ENCODE data around the gene PIGA.

DNA sequence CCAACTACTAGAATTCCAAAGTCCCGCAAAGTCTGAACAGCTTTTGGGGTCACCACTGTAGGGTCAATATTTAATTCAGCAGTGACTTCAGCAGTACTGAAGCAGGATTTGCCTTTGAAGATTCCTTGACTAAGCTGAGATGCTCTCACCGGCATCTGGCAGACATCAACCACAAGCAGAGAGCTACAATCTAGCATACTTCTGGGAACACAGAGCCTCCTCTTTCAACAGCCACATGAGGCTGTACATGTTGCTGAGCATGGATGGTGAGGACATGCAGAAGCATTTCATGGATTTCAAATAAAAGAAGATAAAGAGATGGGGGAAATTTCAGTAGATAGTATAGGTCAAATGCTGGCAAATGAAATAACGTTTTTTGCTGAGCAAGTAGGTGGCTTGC lies 13.3 kb downstream of the PIGA start:
- TF ChIP-seq, protein P1, sequence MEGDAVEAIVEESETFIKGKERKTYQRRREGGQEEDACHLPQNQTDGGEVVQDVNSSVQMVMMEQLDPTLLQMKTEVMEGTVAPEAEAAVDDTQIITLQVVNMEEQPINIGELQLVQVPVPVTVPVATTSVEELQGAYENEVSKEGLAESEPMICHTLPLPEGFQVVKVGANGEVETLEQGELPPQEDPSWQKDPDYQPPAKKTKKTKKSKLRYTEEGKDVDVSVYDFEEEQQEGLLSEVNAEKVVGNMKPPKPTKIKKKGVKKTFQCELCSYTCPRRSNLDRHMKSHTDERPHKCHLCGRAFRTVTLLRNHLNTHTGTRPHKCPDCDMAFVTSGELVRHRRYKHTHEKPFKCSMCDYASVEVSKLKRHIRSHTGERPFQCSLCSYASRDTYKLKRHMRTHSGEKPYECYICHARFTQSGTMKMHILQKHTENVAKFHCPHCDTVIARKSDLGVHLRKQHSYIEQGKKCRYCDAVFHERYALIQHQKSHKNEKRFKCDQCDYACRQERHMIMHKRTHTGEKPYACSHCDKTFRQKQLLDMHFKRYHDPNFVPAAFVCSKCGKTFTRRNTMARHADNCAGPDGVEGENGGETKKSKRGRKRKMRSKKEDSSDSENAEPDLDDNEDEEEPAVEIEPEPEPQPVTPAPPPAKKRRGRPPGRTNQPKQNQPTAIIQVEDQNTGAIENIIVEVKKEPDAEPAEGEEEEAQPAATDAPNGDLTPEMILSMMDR (IDR thresholded peaks at IDR 0.05; ENCODE audit: insufficient read depth, low read depth, low read length): no peak
- TF ChIP-seq EZH2 (IDR thresholded peaks at IDR 0.05; ENCODE audit: insufficient read depth, low read length): no peak
